Measurements from ENCODE around the gene IFNA17. TPM values are rescaled to one million over a fixed set of nuclear protein-coding genes. Genes with fewer than 3 reads are reported as not detected.
"Not testable (repeated sequence)": the region's sequence is repeated elsewhere in the genome, so short reads cannot be mapped to it uniquely, and the experiment has no call there.

The IFNA17 gene
- total and polyA plus RNA-seq, 4 donors = not detected

DNA sequence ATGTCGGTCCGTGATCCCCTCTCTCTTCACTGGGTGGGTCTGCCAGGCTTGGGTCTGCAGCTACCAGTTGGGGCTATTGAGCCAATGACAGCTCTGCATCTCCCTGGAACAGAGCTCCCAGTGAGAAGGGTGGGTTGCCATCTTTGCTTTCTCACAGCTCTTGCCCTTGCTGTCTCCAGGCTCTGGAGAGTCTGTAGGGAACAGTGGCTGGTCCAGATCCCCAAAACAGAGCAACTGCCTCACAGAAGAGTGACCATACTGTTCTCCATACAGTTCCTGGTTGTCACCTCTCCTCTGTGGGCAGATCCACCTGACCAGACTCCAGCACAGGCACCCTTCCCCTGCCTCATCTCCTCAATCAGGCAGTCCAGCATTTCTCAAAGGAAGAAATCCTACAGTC is 5.2 kb upstream of the IFNA17 start:
- no peak for DNase-seq (ENCODE audit: low spot score)
- Histone ChIP-seq H3K27ac (ENCODE audit: low read depth in 1 of 2, low read length in 2 of 2) (no peak overlapping the region), H3K36me3 (ENCODE audit: control insufficient read depth in 4 of 4, insufficient read depth in 3 of 4, low read depth in 1 of 4, low read length in 3 of 4) (no peaks in the 10 kb centered on the region), H3K4me1 (ENCODE audit: control insufficient read depth in 4 of 4, insufficient read depth in 4 of 4, low read length in 3 of 4) (no peaks in the 10 kb centered on the region), H3K9me3 (ENCODE audit: control insufficient read depth in 4 of 4, low read length in 3 of 4) (no peaks in the 10 kb centered on the region), H3K27me3 (ENCODE audit: control insufficient read depth in 4 of 4, insufficient read depth in 4 of 4, low read length in 3 of 4) (no peaks in the 10 kb centered on the region), H3K4me3 (ENCODE audit: low read depth in 1 of 3, low read length in 3 of 3) (no peak overlapping the region), H3K9ac (ENCODE audit: low read depth in 1 of 2, low read length in 2 of 2) (no peak overlapping the region)
- no peak for TF ChIP-seq JUND (IDR thresholded peaks at IDR 0.05)
- no peak for TF ChIP-seq FOXA2 (IDR thresholded peaks at IDR 0.05)
- 89% methylated on average over 2 of the region's 2 CpGs for WGBS

DNA sequence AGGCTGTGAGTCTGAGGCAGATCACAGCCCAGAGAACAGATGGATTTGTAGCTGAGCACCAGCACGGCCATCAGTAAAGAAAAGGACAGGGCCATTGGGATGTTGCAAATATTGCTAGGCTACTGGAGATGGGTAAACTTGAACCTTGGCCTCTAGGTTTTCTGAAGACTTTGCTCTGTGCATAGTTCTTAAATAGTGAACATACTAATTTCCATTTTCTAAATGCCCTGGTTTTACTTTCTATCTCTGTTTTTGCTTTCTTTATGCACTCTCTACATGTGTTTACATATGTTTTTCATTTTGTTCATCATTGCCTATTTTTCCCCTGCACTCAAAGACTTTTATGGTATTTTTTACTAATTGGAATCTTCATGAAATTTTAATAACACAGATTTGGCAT is 10.8 kb downstream of the IFNA17 start, which contains the start of gene IFNA16:
Gene IFNA16, minus strand, starts transcription at position 101 of the 400 bp plus-strand sequence. Its CDS starts 6 bp downstream, at position 95.
- 72% methylated on average over 1 of the region's 1 CpG for WGBS
- H3K36me3 ChIP-seq (ENCODE audit: control insufficient read depth in 4 of 4, insufficient read depth in 3 of 4, low read depth in 1 of 4, low read length in 3 of 4); H3K4me3 ChIP-seq (ENCODE audit: low read depth in 1 of 3, low read length in 3 of 3); H3K27me3 ChIP-seq (ENCODE audit: control insufficient read depth in 4 of 4, insufficient read depth in 4 of 4, low read length in 3 of 4); H3K4me1 ChIP-seq (ENCODE audit: control insufficient read depth in 4 of 4, insufficient read depth in 4 of 4, low read length in 3 of 4); H3K9me3 ChIP-seq (ENCODE audit: control insufficient read depth in 4 of 4, low read length in 3 of 4); DNase-seq (ENCODE audit: low spot score); H3K27ac ChIP-seq (ENCODE audit: low read depth in 1 of 2, low read length in 2 of 2); H3K9ac ChIP-seq (ENCODE audit: low read depth in 1 of 2, low read length in 2 of 2): not testable (repeated sequence)

DNA sequence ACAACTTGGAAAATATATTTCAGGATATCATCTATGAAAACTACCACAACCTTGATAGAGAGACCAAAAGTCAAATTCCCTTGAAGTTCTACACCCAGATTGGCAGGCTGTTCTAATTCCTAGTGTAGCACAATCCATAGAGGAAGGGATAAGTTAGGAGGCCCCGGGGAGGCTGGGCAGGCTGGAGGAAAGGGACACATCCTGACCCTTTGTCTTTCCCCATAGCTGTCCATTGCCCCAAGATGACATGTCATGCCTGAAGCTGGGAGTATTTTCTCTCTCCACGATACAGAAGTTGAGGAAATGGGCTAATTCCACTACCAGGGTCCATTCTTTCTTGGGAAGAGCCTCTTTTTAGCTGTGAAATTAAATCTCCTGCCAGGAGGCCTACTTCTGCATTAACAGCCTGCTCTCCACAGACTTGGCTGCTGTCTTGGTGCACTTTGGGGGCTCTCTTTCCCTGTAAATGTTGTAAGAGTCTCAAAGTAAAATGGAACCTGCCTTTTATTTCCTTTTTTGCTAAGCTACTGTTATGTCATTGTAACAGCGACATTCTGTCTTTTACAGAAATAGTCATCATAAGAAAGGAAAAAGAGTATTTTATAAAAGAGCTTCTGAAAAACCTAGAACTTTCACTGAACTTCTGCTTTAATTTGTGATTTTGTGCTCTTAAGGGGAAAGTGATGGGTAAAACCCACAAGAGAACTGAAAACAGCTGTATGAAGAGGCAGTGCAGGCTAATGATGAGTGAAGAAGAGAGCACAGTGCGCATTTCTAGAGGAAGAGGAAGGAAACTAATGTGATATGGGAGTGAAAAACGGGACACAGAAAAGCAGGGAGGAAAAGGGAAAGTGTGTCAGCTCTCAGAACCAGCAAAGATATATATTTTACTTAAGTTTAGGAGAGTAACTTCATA is 14.4 kb downstream of the IFNA17 start:
- DNase-seq (ENCODE audit: low spot score); H3K9me3 ChIP-seq (ENCODE audit: control insufficient read depth in 4 of 4, low read length in 3 of 4); H3K4me3 ChIP-seq (ENCODE audit: low read depth in 1 of 3, low read length in 3 of 3); H3K27ac ChIP-seq (ENCODE audit: low read depth in 1 of 2, low read length in 2 of 2); H3K36me3 ChIP-seq (ENCODE audit: control insufficient read depth in 4 of 4, insufficient read depth in 3 of 4, low read depth in 1 of 4, low read length in 3 of 4); H3K27me3 ChIP-seq (ENCODE audit: control insufficient read depth in 4 of 4, insufficient read depth in 4 of 4, low read length in 3 of 4); H3K4me1 ChIP-seq (ENCODE audit: control insufficient read depth in 4 of 4, insufficient read depth in 4 of 4, low read length in 3 of 4); H3K9ac ChIP-seq (ENCODE audit: low read depth in 1 of 2, low read length in 2 of 2): not testable (repeated sequence)
- WGBS = 41% methylated on average over 5 of the region's 5 CpGs
- peak in 1 of 2 donors; percentile 16 for TF ChIP-seq HNF4A (conservative IDR thresholded peaks at IDR 0.05)
- TF ChIP-seq RAD21 (IDR thresholded peaks at IDR 0.05) = peak; percentile 27 to 36

DNA sequence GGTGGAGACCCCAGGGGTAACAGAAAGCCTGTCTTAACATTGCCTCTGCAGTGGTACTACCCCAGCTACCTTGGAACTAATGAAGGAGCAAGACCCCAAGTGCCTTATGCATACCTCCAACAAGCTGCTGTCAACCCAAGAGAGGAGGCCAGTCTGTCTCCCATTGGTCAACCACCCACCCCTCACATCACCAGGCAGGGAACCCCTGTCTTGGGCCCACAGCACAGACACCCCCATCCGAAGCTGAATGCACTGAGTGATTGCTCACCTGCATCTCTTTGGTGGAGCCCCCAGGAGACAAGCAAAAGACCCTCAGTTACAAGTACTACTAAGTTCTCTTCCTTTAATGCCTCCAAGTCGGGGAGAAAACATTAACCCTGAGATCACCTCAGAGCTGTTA is 15.9 kb downstream of the IFNA17 start:
- H3K4me3 ChIP-seq (ENCODE audit: low read depth in 1 of 3, low read length in 3 of 3); DNase-seq (ENCODE audit: low spot score); H3K9me3 ChIP-seq (ENCODE audit: control insufficient read depth in 4 of 4, low read length in 3 of 4); H3K36me3 ChIP-seq (ENCODE audit: control insufficient read depth in 4 of 4, insufficient read depth in 3 of 4, low read depth in 1 of 4, low read length in 3 of 4); H3K4me1 ChIP-seq (ENCODE audit: control insufficient read depth in 4 of 4, insufficient read depth in 4 of 4, low read length in 3 of 4); H3K27me3 ChIP-seq (ENCODE audit: control insufficient read depth in 4 of 4, insufficient read depth in 4 of 4, low read length in 3 of 4); H3K9ac ChIP-seq (ENCODE audit: low read depth in 1 of 2, low read length in 2 of 2); H3K27ac ChIP-seq (ENCODE audit: low read depth in 1 of 2, low read length in 2 of 2): not testable (repeated sequence)
- 63% methylated on average over 2 of the region's 2 CpGs for WGBS

DNA sequence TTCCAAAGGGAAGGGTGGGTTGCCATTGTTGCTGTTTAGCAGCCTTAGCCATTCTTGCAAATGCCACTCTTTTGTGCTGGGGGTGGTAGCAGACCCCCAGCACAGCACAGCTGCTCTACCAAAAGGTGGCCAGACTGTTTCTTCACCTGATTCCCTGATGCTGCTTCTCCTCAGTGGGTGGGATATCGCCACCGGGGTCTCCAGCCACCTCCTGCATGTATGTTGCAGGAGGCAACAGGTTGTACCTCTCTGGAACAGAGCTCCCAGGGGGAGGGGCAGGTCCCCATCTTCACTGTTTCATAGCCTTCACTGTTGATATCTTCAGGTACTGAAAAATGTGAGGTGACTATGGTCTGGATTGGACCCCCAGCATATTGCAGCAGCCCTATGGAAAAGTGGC is 17.2 kb downstream of the IFNA17 start:
- not testable (repeated sequence) for H3K9me3 ChIP-seq (ENCODE audit: control insufficient read depth in 4 of 4, low read length in 3 of 4); DNase-seq (ENCODE audit: low spot score); H3K4me3 ChIP-seq (ENCODE audit: low read depth in 1 of 3, low read length in 3 of 3); H3K4me1 ChIP-seq (ENCODE audit: control insufficient read depth in 4 of 4, insufficient read depth in 4 of 4, low read length in 3 of 4); H3K27ac ChIP-seq (ENCODE audit: low read depth in 1 of 2, low read length in 2 of 2); H3K9ac ChIP-seq (ENCODE audit: low read depth in 1 of 2, low read length in 2 of 2); H3K27me3 ChIP-seq (ENCODE audit: control insufficient read depth in 4 of 4, insufficient read depth in 4 of 4, low read length in 3 of 4); H3K36me3 ChIP-seq (ENCODE audit: control insufficient read depth in 4 of 4, insufficient read depth in 3 of 4, low read depth in 1 of 4, low read length in 3 of 4)
- WGBS = 76% methylated on average over 2 of the region's 2 CpGs

Data from liver (tissue), 9 donors.